WERI-Rb-1 (cell line): ENCODE data around the gene TOPAZ1.

Source experiments
- DNase-seq: peaks from one replicate; pipeline ENCODE4 v3.0.0-alpha.2; 2020
- H3K27ac ChIP-seq: fragments of 250-450 bp; sonication (Bioruptor Pico); 2 replicates; pipeline ENCODE4 v1.5.1; 2020; ENCODE audit warnings: mild to moderate bottlenecking, moderate library complexity
- H3K27me3 ChIP-seq: fragments of 250-450 bp; sonication (Bioruptor Pico); 2 replicates; pipeline ENCODE4 v1.5.1; 2021; ENCODE audit warnings: mild to moderate bottlenecking, low read depth, moderate library complexity; ENCODE audit not compliant: insufficient read depth, severe bottlenecking
- H3K36me3 ChIP-seq: fragments of 250-450 bp; sonication (Bioruptor Pico); 2 replicates; pipeline ENCODE4 v1.5.1; 2020; ENCODE audit warnings: mild to moderate bottlenecking, moderate library complexity
- H3K4me3 ChIP-seq: 2 replicates; pipeline ENCODE4 v1.5.1; 2011; ENCODE audit warnings: low read depth, mild to moderate bottlenecking, control low read depth, low read length
- H3K9me3 ChIP-seq: fragments of 250-450 bp; sonication (Bioruptor Pico); 2 replicates; pipeline ENCODE4 v1.5.1; 2021; ENCODE audit warnings: mild to moderate bottlenecking, moderate library complexity; ENCODE audit not compliant: severe bottlenecking
- TF ChIP-seq, protein P1 (sequence below): IDR thresholded peaks from 2 replicates; pipeline ENCODE4 v1.5.1; 2011; ENCODE audit warnings: low read depth, mild to moderate bottlenecking, control low read depth, inconsistent platforms, low read length

Gene TOPAZ1

DNA sequence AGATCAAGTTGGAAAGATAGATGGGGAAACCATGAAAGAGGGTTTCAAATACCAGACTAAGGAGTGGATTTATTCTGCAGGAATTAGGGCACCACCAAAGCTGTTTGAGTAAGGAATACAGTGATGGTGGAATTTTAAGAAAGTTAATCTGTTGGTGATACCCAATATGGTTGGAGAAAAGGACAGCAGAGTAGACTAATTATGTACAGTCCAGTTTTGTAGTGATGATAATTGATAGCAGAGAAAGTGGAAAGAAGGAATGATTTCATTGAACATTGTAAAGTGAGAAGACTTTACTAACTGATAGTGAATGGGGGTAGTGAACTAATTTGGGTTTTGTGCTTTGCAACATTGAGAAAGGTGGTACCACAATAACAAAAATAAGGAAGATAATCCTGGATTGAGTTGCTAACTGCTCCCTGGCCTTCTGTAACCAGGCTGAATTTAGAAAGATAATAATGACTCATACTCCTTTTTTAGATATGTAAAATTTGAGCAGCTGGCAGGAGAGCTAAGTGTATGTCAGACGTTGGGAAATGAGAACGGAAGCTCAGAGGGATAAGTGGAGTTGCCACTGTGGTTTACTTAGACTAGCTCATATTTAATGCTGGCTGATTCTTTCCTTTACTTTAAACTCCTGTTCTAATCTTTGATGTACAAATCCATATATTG is 113.8 kb downstream of the TOPAZ1 start:
- Histone ChIP-seq H3K27me3 (no peaks in the 10 kb centered on the region), H3K4me3 (no peak overlapping the region), H3K27ac (peak overlapping the region; percentile 10; the same call in 1 of the 2 replicates), H3K36me3 (0 out of 2 replicates have a peak, but pooled peaks cover 2% of the 10 kb centered on the region), H3K9me3 (peaks cover 3% of the 10 kb centered on the region)
- TF ChIP-seq, protein P1, sequence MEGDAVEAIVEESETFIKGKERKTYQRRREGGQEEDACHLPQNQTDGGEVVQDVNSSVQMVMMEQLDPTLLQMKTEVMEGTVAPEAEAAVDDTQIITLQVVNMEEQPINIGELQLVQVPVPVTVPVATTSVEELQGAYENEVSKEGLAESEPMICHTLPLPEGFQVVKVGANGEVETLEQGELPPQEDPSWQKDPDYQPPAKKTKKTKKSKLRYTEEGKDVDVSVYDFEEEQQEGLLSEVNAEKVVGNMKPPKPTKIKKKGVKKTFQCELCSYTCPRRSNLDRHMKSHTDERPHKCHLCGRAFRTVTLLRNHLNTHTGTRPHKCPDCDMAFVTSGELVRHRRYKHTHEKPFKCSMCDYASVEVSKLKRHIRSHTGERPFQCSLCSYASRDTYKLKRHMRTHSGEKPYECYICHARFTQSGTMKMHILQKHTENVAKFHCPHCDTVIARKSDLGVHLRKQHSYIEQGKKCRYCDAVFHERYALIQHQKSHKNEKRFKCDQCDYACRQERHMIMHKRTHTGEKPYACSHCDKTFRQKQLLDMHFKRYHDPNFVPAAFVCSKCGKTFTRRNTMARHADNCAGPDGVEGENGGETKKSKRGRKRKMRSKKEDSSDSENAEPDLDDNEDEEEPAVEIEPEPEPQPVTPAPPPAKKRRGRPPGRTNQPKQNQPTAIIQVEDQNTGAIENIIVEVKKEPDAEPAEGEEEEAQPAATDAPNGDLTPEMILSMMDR, result no peak
- DNase-seq, result no peak

DNA sequence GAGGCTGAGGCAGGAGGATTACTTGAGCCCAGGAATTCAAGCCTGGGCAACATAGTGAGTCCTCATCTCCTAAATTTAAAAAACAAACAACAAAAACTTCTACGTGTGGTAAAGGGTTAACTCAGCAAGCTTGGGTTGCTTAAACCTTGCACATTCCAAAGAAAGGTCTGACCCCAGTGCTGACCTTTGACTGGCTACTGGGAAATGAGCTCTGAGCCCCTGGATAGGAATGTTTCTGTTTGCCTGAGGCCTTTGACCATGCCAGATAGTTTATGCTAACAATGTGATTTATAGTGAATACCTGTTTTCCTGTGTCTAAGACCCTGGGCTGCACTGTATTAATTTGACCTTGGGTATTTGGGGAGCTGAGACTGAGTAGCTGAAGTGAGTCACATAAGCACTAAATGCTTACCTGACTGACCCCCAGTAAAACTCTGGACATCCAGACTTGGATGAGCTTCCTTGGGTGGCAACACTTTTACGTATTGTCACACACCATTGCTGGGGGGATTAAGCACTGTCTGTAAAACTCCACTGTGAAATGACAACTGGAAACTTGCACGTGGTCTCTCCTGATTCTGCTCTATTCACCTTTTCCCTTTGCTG is 117.6 kb downstream of the TOPAZ1 start:
- H3K36me3 ChIP-seq, result 0 out of 2 replicates have a peak, but pooled peaks cover 2% of the 10 kb centered on the region
- H3K9me3 ChIP-seq, result no peaks in the 10 kb centered on the region
- no peak overlapping the region for H3K4me3 ChIP-seq
- H3K27me3 ChIP-seq, result no peaks in the 10 kb centered on the region
- TF ChIP-seq, protein P1, result no peak
- no peak overlapping the region for H3K27ac ChIP-seq
- DNase-seq, result no peak

- H3K27ac ChIP-seq, result no peak overlapping the region
- TF ChIP-seq, protein P1, result no peak
- H3K9me3 ChIP-seq, result no peaks in the 10 kb centered on the region
- H3K4me3 ChIP-seq, result no peak overlapping the region
- no peaks in the 10 kb centered on the region for H3K27me3 ChIP-seq
- no peak for DNase-seq
- H3K36me3 ChIP-seq, result 0 out of 2 replicates have a peak, but pooled peaks cover 2% of the 10 kb centered on the region
Measured at GRCh38 chr3:44363591-44363990, 121.9 kb downstream of the TOPAZ1 start.

GRCh38 chr3:44365952-44366351 is 124.3 kb downstream of the TOPAZ1 start:
- Histone ChIP-seq H3K36me3 (no peaks in the 10 kb centered on the region), H3K4me3 (no peak overlapping the region)

DNA sequence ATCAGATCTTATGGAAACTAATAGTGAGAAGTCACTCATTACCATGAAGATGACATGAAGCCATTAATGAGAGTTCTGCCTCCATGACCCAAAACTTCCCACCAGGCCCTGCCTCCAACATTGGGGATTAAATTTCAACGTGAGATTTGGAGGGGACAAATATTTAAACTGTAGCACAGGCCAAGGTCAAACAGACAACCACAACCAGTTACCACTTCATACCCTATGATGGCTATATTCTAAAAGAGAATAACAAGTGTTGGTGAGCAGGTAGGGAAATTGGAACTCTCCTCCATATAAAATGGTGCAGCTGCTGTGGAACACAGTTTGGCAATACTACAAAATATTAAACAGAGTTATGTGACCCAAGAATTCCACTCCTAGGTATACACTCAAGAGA is 133.8 kb downstream of the TOPAZ1 start:
- no peak overlapping the region for H3K4me3 ChIP-seq
- TF ChIP-seq, protein P1, result no peak
- no peaks in the 10 kb centered on the region for H3K9me3 ChIP-seq
- no peak for DNase-seq
- H3K27me3 ChIP-seq, result no peaks in the 10 kb centered on the region
- H3K27ac ChIP-seq, result no peak overlapping the region
- H3K36me3 ChIP-seq, result no peaks in the 10 kb centered on the region

More at GRCh38 chr3:44365952-44366351, 124.3 kb downstream of the TOPAZ1 start:
- TF ChIP-seq, protein P1, result no peak
- Histone ChIP-seq H3K9me3 (no peaks in the 10 kb centered on the region), H3K27me3 (no peaks in the 10 kb centered on the region), H3K27ac (no peak overlapping the region)
- no peak for DNase-seq
